Spleen (tissue), 11 donors: ENCODE data around the gene FGF4. TPM values are rescaled to one million over a fixed set of nuclear protein-coding genes. Genes with fewer than 3 reads are reported as not detected.

ENCODE experiments used
- DNase-seq: peaks from one replicate; pipeline ENCODE4 v3.0.0-alpha.2; 2020
- H3K27ac ChIP-seq, 8 donors: fragments of 200-600 bp; sonication (generic) in 7 of 8; 1 replicate in 4 of 8; 2 replicates in 4 of 8; pipeline versions ENCODE4 v1.5.0 to v1.8.0; 2016 to 2021; ENCODE audit warnings: inconsistent platforms in 4 of 8, mild to moderate bottlenecking in 4 of 8, moderate library complexity in 1 of 8
- H3K27me3 ChIP-seq, 7 donors: fragments of 200-600 bp; sonication (generic) in 6 of 7; replicated peaks in 1 of 7; 1 replicate in 4 of 7; 2 replicates in 3 of 7; pipeline versions ENCODE4 v1.5.0 to v1.8.0; 2016 to 2021; ENCODE audit warnings: inconsistent platforms in 3 of 7, mild to moderate bottlenecking in 1 of 7
- H3K36me3 ChIP-seq, 6 donors: fragments of 200-600 bp; sonication (generic) in 5 of 6; 1 replicate in 4 of 6; 2 replicates in 2 of 6; pipeline versions ENCODE4 v1.5.0 to v1.8.0; 2016 to 2021; ENCODE audit warnings: inconsistent platforms in 2 of 6
- H3K4me1 ChIP-seq, 6 donors: fragments of 200-600 bp; sonication (generic) in 5 of 6; 1 replicate in 3 of 6; 2 replicates in 3 of 6; pipeline versions ENCODE4 v1.5.0 to v1.8.0; 2016 to 2021; ENCODE audit warnings: inconsistent platforms in 3 of 6
- H3K4me3 ChIP-seq, 8 donors: fragments of 200-600 bp; sonication (generic) in 7 of 8; 1 replicate in 4 of 8; 2 replicates in 4 of 8; pipeline versions ENCODE4 v1.5.0 to v1.8.0; 2016 to 2021; ENCODE audit warnings: inconsistent platforms in 4 of 8, mild to moderate bottlenecking in 4 of 8, moderate library complexity in 2 of 8
- H3K9me3 ChIP-seq, 8 donors: fragments of 200-600 bp; sonication (generic) in 7 of 8; 1 replicate in 4 of 8; 2 replicates in 4 of 8; pipeline versions ENCODE4 v1.5.0 to v1.8.0; 2016 to 2021; ENCODE audit warnings: inconsistent platforms in 4 of 8
- CTCF ChIP-seq, 11 experiments: fragments of 200-600 bp in 7 of 11; fragments of 450-650 bp in 4 of 11; sonication (generic) in 4 of 11; IDR thresholded peaks in 8 of 11; conservative IDR thresholded peaks in 3 of 11; 1 replicate in 7 of 11; 2 replicates in 4 of 11; pipeline versions ENCODE4 v1.4.0 to v1.8.0; 2016 to 2021; ENCODE audit warnings: antibody characterized with exemption in 11 of 11, inconsistent platforms in 4 of 11, mild to moderate bottlenecking in 1 of 11
- POLR2A ChIP-seq, 3 donors: fragments of 450-650 bp; IDR thresholded peaks; one replicate each; pipeline ENCODE4 v1.5.1; 2017; ENCODE audit warnings: antibody characterized with exemption in 3 of 3, mild to moderate bottlenecking in 1 of 3
- POLR2AphosphoS5 ChIP-seq, 3 donors: sonication (generic); formaldehyde crosslinking; IDR thresholded peaks; one replicate each; pipeline ENCODE4 v1.5.1; 2017; ENCODE audit warnings: antibody characterized with exemption in 3 of 3
- WGBS, 5 donors: extraction: QIAGEN DNeasy Blood & Tissue Kit in 3 of 5; methylation state at CpG; one replicate each; pipeline versions ENCODE4 v1.1.5 to v1.1.7; 2013 to 2018; 5-methylcytosine and 5-hydroxymethylcytosine counted together
- intact Hi-C: fragments of 100-400 bp; cut with DNase I; formaldehyde crosslinking; loops from one replicate; pipeline ENCODE4 v1.15.0; 2023; ENCODE audit warnings: low total_unique reads
- polyA plus RNA-seq, 3 donors: library from polyadenylated mRNA; stranded (reverse); fragments of 200-250 nt; gene quantifications; one replicate each; pipeline ENCODE4 v1.2.1, GENCODE V29; 2013
- total RNA-seq, 7 donors: library from RNA; depleted of rRNA in 3 of 7; stranded (reverse); fragments of >200 nt in 3 of 7; fragmentation: NEBNext Ultra II Directional in 4 of 7; extraction: Animal tissue kit (Norgen Biotek cat#: 25700) in 4 of 7; gene quantifications; one replicate each; pipeline versions ENCODE4 v1.1.0 to v1.2.1, GENCODE V29; 2016 to 2021
- donor health status: healthy with polysubstance abuse.
- donor health status: DM: no; HTN: no; CAD: no; lungs with moderate emphysema.
- donor health status: DM: no; HTN: no; CAD: no.
- donor health status: Bipolar disorder and iron deficiency.
- donor health status: healthy.
- donor health status: DM: no; HTN: no; CAD: no.
- donor health status: DM: yes; HTN: yes; CAD: no.

Gene FGF4
- total and polyA plus RNA-seq, 10 donors, result not detected

GRCh38 chr11:69746752-69747742 lies 28.1 kb downstream of the FGF4 start:
- DNase-seq, result no peak
- Histone ChIP-seq H3K4me3 (no peak overlapping the region), H3K4me1 (no peaks in the 10 kb centered on the region), H3K36me3 (no peaks in the 10 kb centered on the region), H3K27me3 (peaks cover 0 to 71% (median 4%) of the 10 kb centered on the region in 7 donors), H3K27ac (no peak overlapping the region), H3K9me3 (no peaks in the 10 kb centered on the region)
- intact Hi-C loops, result no loop called here
- TF ChIP-seq POLR2AphosphoS5 (IDR thresholded peaks at IDR 0.05) (no peak), POLR2A (IDR thresholded peaks at IDR 0.05) (no peak), CTCF (IDR thresholded peaks at IDR 0.05 in 8 of 11, conservative IDR thresholded peaks at IDR 0.05 in 3 of 11) (no peak)
- 60 to 75% (median 71%) methylated on average over 27 to 29 of the region's 29 CpGs for WGBS, 5 donors

- Histone ChIP-seq H3K27ac (no peak overlapping the region), H3K4me1 (no peaks in the 10 kb centered on the region), H3K36me3 (no peaks in the 10 kb centered on the region), H3K4me3 (no peak overlapping the region), H3K9me3 (no peaks in the 10 kb centered on the region), H3K27me3 (peaks cover 0 to 62% (median 4%) of the 10 kb centered on the region in 7 donors)
- TF ChIP-seq CTCF (IDR thresholded peaks at IDR 0.05 in 8 of 11, conservative IDR thresholded peaks at IDR 0.05 in 3 of 11) (no peak), POLR2A (IDR thresholded peaks at IDR 0.05) (no peak), POLR2AphosphoS5 (IDR thresholded peaks at IDR 0.05) (no peak)
- no peak for DNase-seq
- intact Hi-C loops, result no loop called here
- 68 to 86% (median 76%) methylated on average over 8 of the region's 8 CpGs for WGBS, 5 donors
These were observed 29.0 kb downstream of the FGF4 start for GRCh38 chr11:69746140-69746539.

GRCh38 chr11:69745201-69745600 lies 29.9 kb downstream of the FGF4 start:
- Histone ChIP-seq H3K4me3 (no peak overlapping the region), H3K27ac (no peak overlapping the region), H3K27me3 (peaks cover 0 to 54% (median 4%) of the 10 kb centered on the region in 7 donors), H3K36me3 (no peaks in the 10 kb centered on the region), H3K9me3 (peaks cover 0 to under 1% (median 0%) of the 10 kb centered on the region in 8 donors), H3K4me1 (no peaks in the 10 kb centered on the region)
- DNase-seq, result no peak
- WGBS, 5 donors, result 71 to 86% (median 80%) methylated on average over 10 of the region's 10 CpGs
- intact Hi-C loops, result no loop called here
- no peak for TF ChIP-seq POLR2AphosphoS5 (IDR thresholded peaks at IDR 0.05)
- TF ChIP-seq CTCF (IDR thresholded peaks at IDR 0.05 in 8 of 11, conservative IDR thresholded peaks at IDR 0.05 in 3 of 11), result no peak
- TF ChIP-seq POLR2A (IDR thresholded peaks at IDR 0.05), result no peak

- Histone ChIP-seq H3K27me3 (peaks cover 0 to 48% (median 4%) of the 10 kb centered on the region in 7 donors), H3K36me3 (no peaks in the 10 kb centered on the region), H3K27ac (no peak overlapping the region), H3K9me3 (peaks cover 0 to 7% (median under 1%) of the 10 kb centered on the region in 8 donors), H3K4me1 (no peaks in the 10 kb centered on the region), H3K4me3 (no peak overlapping the region)
- TF ChIP-seq POLR2AphosphoS5 (IDR thresholded peaks at IDR 0.05) (no peak), CTCF (IDR thresholded peaks at IDR 0.05 in 8 of 11, conservative IDR thresholded peaks at IDR 0.05 in 3 of 11) (no peak), POLR2A (IDR thresholded peaks at IDR 0.05) (no peak)
- no peak for DNase-seq
- 46 to 73% (median 54%) methylated on average over 7 of the region's 7 CpGs for WGBS, 5 donors
- intact Hi-C loops, result no loop called here
These were observed 30.7 kb downstream of the FGF4 start for GRCh38 chr11:69744435-69744834.
